ENCODE results near the gene CMAS.
"Not testable (repeated sequence)": the region's sequence is repeated elsewhere in the genome, so short reads cannot be mapped to it uniquely, and the experiment has no call there.

The CMAS gene

DNA sequence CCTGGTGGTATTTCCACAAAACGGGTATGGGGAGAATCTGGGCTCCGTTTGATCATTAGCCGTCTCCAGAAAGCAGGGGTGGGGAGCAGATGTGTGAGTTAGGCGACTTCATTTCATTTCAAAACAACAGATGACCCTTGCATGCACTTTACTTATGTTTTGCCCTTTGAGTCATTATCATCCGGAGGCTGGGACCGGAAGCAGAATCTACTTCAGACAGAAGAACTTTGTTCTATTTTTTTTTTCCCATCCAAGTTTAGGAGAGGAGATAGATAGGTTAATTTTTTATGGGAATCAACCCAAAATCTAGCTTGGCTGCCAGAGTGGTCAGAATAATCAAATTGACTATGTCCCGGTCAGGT is 31.3 kb upstream of the CMAS start:
- no peak overlapping the region for H3K4me3 ChIP-seq (ENCODE audit: low read depth, low read length)
- no peak for TF ChIP-seq CTCF (IDR thresholded peaks at IDR 0.05; ENCODE audit: borderline replicate concordance, insufficient read depth, low read depth, low read length)

GRCh38 chr12:22016982-22017381 is 29.0 kb upstream of the CMAS start:
- no peak for TF ChIP-seq CTCF (IDR thresholded peaks at IDR 0.05; ENCODE audit: borderline replicate concordance, insufficient read depth, low read depth, low read length)
- no peak overlapping the region for H3K4me3 ChIP-seq (ENCODE audit: low read depth, low read length)

DNA sequence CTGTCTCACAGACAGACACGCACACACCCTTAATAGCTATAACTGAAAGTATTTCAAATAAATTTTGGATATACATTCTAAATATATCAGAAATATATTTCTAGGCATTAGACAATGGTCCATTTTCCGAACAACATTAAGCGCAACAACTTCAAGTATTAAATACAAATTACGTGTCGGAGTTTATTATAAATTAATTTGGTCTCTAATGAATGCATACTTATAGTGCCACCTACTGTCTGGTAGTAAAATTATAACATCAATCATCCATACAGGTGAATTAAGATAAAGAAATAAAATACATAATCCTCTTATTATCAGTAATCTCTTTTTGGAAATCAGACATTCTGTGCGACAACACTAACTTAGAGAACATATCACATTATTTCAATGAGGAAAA is 27.2 kb upstream of the CMAS start:
- no peak overlapping the region for H3K4me3 ChIP-seq (ENCODE audit: low read depth, low read length)
- TF ChIP-seq CTCF (IDR thresholded peaks at IDR 0.05; ENCODE audit: borderline replicate concordance, insufficient read depth, low read depth, low read length) = no peak

GRCh38 chr12:22023489-22023888 is 22.5 kb upstream of the CMAS start:
- H3K4me3 ChIP-seq (ENCODE audit: low read depth, low read length) = not testable (repeated sequence)

DNA sequence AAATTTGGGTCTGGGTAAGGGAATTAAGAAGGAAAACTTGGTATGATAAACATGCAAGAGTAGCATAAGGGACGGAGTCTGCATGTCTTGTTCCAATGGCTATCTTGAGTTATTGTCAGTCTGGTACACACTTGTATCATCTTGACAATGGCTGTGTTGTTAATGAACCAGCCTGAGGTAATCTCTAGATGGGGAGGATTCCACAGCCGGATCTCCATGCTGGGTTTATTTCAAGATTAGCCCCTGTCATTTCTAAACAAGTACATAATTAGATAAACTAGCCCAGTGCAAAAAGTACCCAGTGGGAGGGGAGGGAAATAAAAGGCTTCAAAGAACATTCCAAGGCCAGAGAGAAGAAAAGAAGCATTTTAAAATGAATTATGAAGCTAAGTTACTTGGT is 16.5 kb upstream of the CMAS start:
- TF ChIP-seq CTCF (IDR thresholded peaks at IDR 0.05; ENCODE audit: borderline replicate concordance, insufficient read depth, low read depth, low read length) = no peak
- no peak overlapping the region for H3K4me3 ChIP-seq (ENCODE audit: low read depth, low read length)

DNA sequence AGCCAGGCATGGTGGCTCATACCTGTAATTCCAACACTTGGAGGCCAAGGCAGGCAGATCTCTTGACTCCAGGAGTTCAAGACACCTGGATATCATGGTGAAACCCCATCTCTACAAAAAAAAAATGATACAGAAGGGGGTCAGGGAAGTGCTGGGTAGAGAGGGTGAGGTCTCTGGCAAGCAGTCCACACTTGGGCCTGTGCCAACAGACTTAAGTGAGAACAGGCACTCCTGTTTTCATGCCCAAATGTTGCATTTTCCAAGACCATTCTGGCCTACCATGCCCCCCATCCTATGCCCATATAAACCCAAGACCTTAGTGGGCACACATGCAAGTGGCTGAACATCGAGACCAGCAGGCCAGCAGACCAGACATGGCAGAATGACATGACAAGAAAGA is 16.0 kb upstream of the CMAS start:
- no peak for TF ChIP-seq CTCF (IDR thresholded peaks at IDR 0.05; ENCODE audit: borderline replicate concordance, insufficient read depth, low read depth, low read length)
- no peak overlapping the region for H3K4me3 ChIP-seq (ENCODE audit: low read depth, low read length)

DNA sequence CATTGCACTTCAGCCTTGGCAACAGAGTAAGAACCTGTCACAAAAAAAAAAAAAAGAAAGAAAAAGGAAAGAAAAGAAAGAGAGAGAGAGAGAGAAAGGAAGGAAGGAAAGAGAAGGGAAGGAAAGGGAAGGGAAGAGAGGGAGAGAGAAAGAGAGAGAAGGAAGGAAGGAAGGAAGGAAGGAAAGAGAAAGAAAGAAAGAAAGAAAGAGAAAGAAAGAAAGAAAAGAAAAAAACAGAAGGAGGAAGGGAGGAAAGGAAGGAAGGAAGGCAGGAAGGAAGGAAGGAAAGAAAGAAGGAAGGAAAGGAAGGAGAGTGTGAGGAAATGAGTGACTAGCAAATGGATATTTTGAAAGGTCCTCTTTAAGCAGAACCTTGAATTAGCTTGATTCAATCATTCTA is 13.3 kb upstream of the CMAS start:
- no peak for TF ChIP-seq CTCF (IDR thresholded peaks at IDR 0.05; ENCODE audit: borderline replicate concordance, insufficient read depth, low read depth, low read length)
- no peak overlapping the region for H3K4me3 ChIP-seq (ENCODE audit: low read depth, low read length)

Measured in GM12875 (cell line).